K562 (cell line): ENCODE data around the gene SEC22B. TPM values are rescaled to one million over a fixed set of nuclear protein-coding genes. Genes with fewer than 3 reads are reported as not detected.

Experiments
- CREB3L1 ChIP-seq: fragments of 450-650 bp; IDR thresholded peaks from 2 replicates; pipeline ENCODE4 v1.6.1; 2014; ENCODE audit warnings: low read depth, mild to moderate bottlenecking, moderate library complexity, borderline replicate concordance
- DLX4 ChIP-seq: fragments of 250-450 bp; sonication (Bioruptor Pico); IDR thresholded peaks from 2 replicates; pipeline ENCODE4 v1.6.1; 2021; ENCODE audit warnings: mild to moderate bottlenecking
- DPF2 ChIP-seq: fragments of 450-650 bp; IDR thresholded peaks from 2 replicates; pipeline ENCODE4 v1.6.1; 2016
- E2F6 ChIP-seq, 2 experiments: IDR thresholded peaks; 2 replicates each; pipeline ENCODE4 v1.6.1; 2011; ENCODE audit warnings: borderline replicate concordance in 1 of 2, control low read depth in 1 of 2, low read depth in 1 of 2, low read length in 1 of 2, mild to moderate bottlenecking in 1 of 2, mixed read lengths in 1 of 2, moderate library complexity in 1 of 2; ENCODE audit not compliant: insufficient read depth in 1 of 2, insufficient read length in 1 of 2, poor library complexity in 1 of 2, severe bottlenecking in 1 of 2; ENCODE audit errors: extremely low read depth in 1 of 2
- IRF1 ChIP-seq: sonication (generic); formaldehyde crosslinking; IDR thresholded peaks from 2 replicates; pipeline ENCODE4 v1.8.0; 2022; ENCODE audit warnings: missing genetic modification reagents, mild to moderate bottlenecking, borderline replicate concordance
- MED1 ChIP-seq: sonication (generic); formaldehyde crosslinking; IDR thresholded peaks from 2 replicates; pipeline ENCODE4 v1.8.1; 2023; ENCODE audit warnings: missing genetic modification reagents, borderline replicate concordance
- MXI1 ChIP-seq: IDR thresholded peaks from 2 replicates; pipeline ENCODE4 v1.6.1; 2011; ENCODE audit warnings: low read depth, mild to moderate bottlenecking, improper control_type of control experiment, low read length
- NR2F6 ChIP-seq: fragments of 450-650 bp; formaldehyde crosslinking; IDR thresholded peaks from 2 replicates; pipeline ENCODE4 v1.4.0; 2020; ENCODE audit warnings: mild to moderate bottlenecking
- POLR3G ChIP-seq: IDR thresholded peaks from 2 replicates; pipeline ENCODE4 v1.6.1; 2011; ENCODE audit not compliant: insufficient read length, insufficient replicate concordance; ENCODE audit errors: extremely low read depth
- TAF15 ChIP-seq: fragments of 200-400 bp; formaldehyde crosslinking; IDR thresholded peaks from 2 replicates; pipeline ENCODE4 v1.6.1; 2017; ENCODE audit warnings: mild to moderate bottlenecking, low read depth, low read length, moderate library complexity
- ZNF140 ChIP-seq: fragments of 250-450 bp; sonication (Bioruptor Pico); IDR thresholded peaks from 2 replicates; pipeline ENCODE4 v1.8.0; 2021; ENCODE audit warnings: moderate library complexity, mild to moderate bottlenecking, inconsistent platforms
- ZNF197 ChIP-seq: fragments of 200-800 bp; sonication (Bioruptor generic); IDR thresholded peaks from 2 replicates; pipeline ENCODE4 v1.6.1; 2016; ENCODE audit warnings: low read depth, missing genetic modification characterization, missing compliant biosample characterization
- ZNF280A ChIP-seq: fragments of 450-650 bp; IDR thresholded peaks from 2 replicates; pipeline ENCODE4 v1.6.1; 2018; ENCODE audit warnings: mild to moderate bottlenecking, low read depth; ENCODE audit not compliant: partially characterized antibody
- ZNF311 ChIP-seq: fragments of 250-450 bp; sonication (Bioruptor Pico); IDR thresholded peaks from 2 replicates; pipeline ENCODE4 v1.4.0; 2020; ENCODE audit warnings: mild to moderate bottlenecking, moderate library complexity
- ZNF518B ChIP-seq: fragments of 250-450 bp; sonication (Bioruptor Pico); IDR thresholded peaks from 2 replicates; pipeline ENCODE4 v1.5.0; 2021; ENCODE audit warnings: mild to moderate bottlenecking, moderate library complexity
- polyA plus RNA-seq, 8 experiments: library from polyadenylated mRNA; depleted of rRNA in 4 of 8; stranded (reverse) in 5 of 8; unstranded in 3 of 8; fragments of >200 nt; fragmentation: Nextera tagmentation in 2 of 8; fragmentation: Illumina TruSeq in 1 of 8; extraction: Ambion mirVana in 2 of 8; extraction: Trizol in 1 of 8; gene quantifications; 2 replicates each; pipeline versions ENCODE4 v1.2.1 to v1.2.3, GENCODE V29; 2011 to 2014; ENCODE audit warnings: inconsistent platforms in 1 of 8, missing spikeins in 1 of 8
- total RNA-seq, 7 experiments: library from RNA; depleted of rRNA in 6 of 7; stranded (reverse); fragments of >200 nt in 6 of 7; fragmentation: Illumina TruSeq in 2 of 7; extraction: Trizol in 2 of 7; gene quantifications; 2 replicates each; pipeline versions ENCODE4 v1.2.1 to v1.2.3, GENCODE V29; 2011 to 2021; ENCODE audit warnings: low replicate concordance in 1 of 7

SEC22B gene
- total and polyA plus RNA-seq, 9 of the 15 experiments (the other 6 are each of a cell fraction or from before 2014, with no cell fraction given) = 13.1 to 40.3 (median 23.5) TPM

GRCh38 chr1:120176092-120176855 lies at the start of gene SEC22B (continued):
- TF ChIP-seq ZNF518B (CRISPR knock-in tag) (no peak), TAF15 (no peak), NR2F6 (CRISPR knock-in tag) (no peak), MXI1 (0 out of 2 replicates have a peak, but pooled peaks have one; percentile 55), POLR3G (no peak), ZNF280A (no peak), IRF1 (CRISPR knock-in tag) (no peak), ZNF197 (0 out of 2 replicates have a peak, but pooled peaks have one; percentile 70), E2F6 (IDR thresholded peaks at IDR 0.05; ENCODE audit: borderline replicate concordance in 1 of 2, extremely low read depth in 1 of 2, insufficient read depth in 1 of 2, insufficient read length in 1 of 2, low read depth in 1 of 2, low read length in 1 of 2, poor library complexity in 1 of 2, severe bottlenecking in 1 of 2) (peak; percentile 22 to 78), ZNF311 (no peak), CREB3L1 (peak; percentile 100), MED1 (no peak), DLX4 (CRISPR knock-in tag) (no peak), ZNF140 (no peak), DPF2 (no peak; the same call in none of the 2 replicates)
